H9 (cell line): ENCODE results near the gene PCLAF. TPM values are rescaled to one million over a fixed set of nuclear protein-coding genes. Genes with fewer than 3 reads are reported as not detected.

Source experiments
- DNase-seq: peaks from one replicate; pipeline ENCODE4 v3.0.0-alpha.2; 2017
- H2AFZ ChIP-seq: one replicate; pipeline ENCODE4 v1.6.1; 2013; ENCODE audit warnings: mild to moderate bottlenecking, low read length, control low read depth, moderate library complexity
- H2AK5ac ChIP-seq: 2 replicates; pipeline ENCODE4 v1.6.1; 2013; ENCODE audit warnings: low read length, control low read depth, mixed read lengths; ENCODE audit not compliant: insufficient read length
- H2BK120ac ChIP-seq: one replicate; pipeline ENCODE4 v1.6.1; 2013; ENCODE audit warnings: low read depth, mild to moderate bottlenecking, low read length, control low read depth, inconsistent platforms; ENCODE audit not compliant: poor library complexity, severe bottlenecking
- H2BK12ac ChIP-seq: 2 replicates; pipeline ENCODE4 v1.6.1; 2013; ENCODE audit warnings: low read length, control low read depth, mixed read lengths, low read depth; ENCODE audit not compliant: insufficient read length
- H2BK15ac ChIP-seq: 2 replicates; pipeline ENCODE4 v1.6.1; 2013; ENCODE audit warnings: low read depth, low read length, control low read depth
- H2BK20ac ChIP-seq: one replicate; pipeline ENCODE4 v1.6.1; 2013; ENCODE audit warnings: low read depth, mild to moderate bottlenecking, low read length, control low read depth, inconsistent platforms; ENCODE audit not compliant: poor library complexity, severe bottlenecking
- H2BK5ac ChIP-seq: 2 replicates; pipeline ENCODE4 v1.6.1; 2013; ENCODE audit warnings: low read length, control low read depth, mixed read lengths; ENCODE audit not compliant: insufficient read length
- H3K14ac ChIP-seq: 2 replicates; pipeline ENCODE4 v1.6.1; 2013; ENCODE audit warnings: low read length, control low read depth; ENCODE audit not compliant: insufficient read depth
- H3K18ac ChIP-seq: 2 replicates; pipeline ENCODE4 v1.6.1; 2013; ENCODE audit warnings: low read depth, mild to moderate bottlenecking, mixed read lengths, low read length, control low read depth; ENCODE audit not compliant: insufficient read length
- H3K23ac ChIP-seq: 2 replicates; pipeline ENCODE4 v1.6.1; 2013; ENCODE audit warnings: low read length, control low read depth, mixed read lengths, low read depth; ENCODE audit not compliant: insufficient read length
- H3K23me2 ChIP-seq: 2 replicates; pipeline ENCODE4 v1.6.1; 2013; ENCODE audit warnings: low read depth, mild to moderate bottlenecking, mixed read lengths, low read length, control low read depth; ENCODE audit not compliant: insufficient read length, poor library complexity, severe bottlenecking
- H3K27ac ChIP-seq: 2 replicates; pipeline ENCODE4 v1.5.1; 2013; ENCODE audit warnings: low read length, control low read depth, mixed read lengths, low read depth; ENCODE audit not compliant: insufficient read length
- H3K27me3 ChIP-seq: 2 replicates; pipeline ENCODE4 v1.6.1; 2013; ENCODE audit warnings: low read length, control low read depth, inconsistent platforms; ENCODE audit not compliant: insufficient read depth
- H3K4ac ChIP-seq: 2 replicates; pipeline ENCODE4 v1.6.1; 2013; ENCODE audit warnings: low read depth, mild to moderate bottlenecking, control low read depth, inconsistent platforms, low read length, moderate library complexity
- H3K4me1 ChIP-seq: 2 replicates; pipeline ENCODE4 v1.6.1; 2013; ENCODE audit warnings: low read length, control low read depth, inconsistent platforms; ENCODE audit not compliant: insufficient read depth
- H3K4me2 ChIP-seq: 2 replicates; pipeline ENCODE4 v1.6.1; 2013; ENCODE audit warnings: low read length, control low read depth, mixed read lengths; ENCODE audit not compliant: insufficient read length, insufficient read depth
- H3K56ac ChIP-seq: 2 replicates; pipeline ENCODE4 v1.6.1; 2013; ENCODE audit warnings: low read depth, mild to moderate bottlenecking, mixed read lengths, low read length, control low read depth; ENCODE audit not compliant: insufficient read length
- H3K79me1 ChIP-seq: 2 replicates; pipeline ENCODE4 v1.6.1; 2013; ENCODE audit warnings: low read depth, mild to moderate bottlenecking, moderate library complexity, low read length, control low read depth, inconsistent platforms; ENCODE audit not compliant: insufficient read depth, poor library complexity, severe bottlenecking
- H3K79me2 ChIP-seq: 2 replicates; pipeline ENCODE4 v1.6.1; 2013; ENCODE audit warnings: low read length, control low read depth, inconsistent platforms; ENCODE audit not compliant: insufficient read depth
- H3K9ac ChIP-seq: 2 replicates; pipeline ENCODE4 v1.6.1; 2013; ENCODE audit warnings: low read length, control low read depth, mixed read lengths; ENCODE audit not compliant: insufficient read length; ENCODE audit errors: extremely low read depth
- H3K9me3 ChIP-seq: one replicate; pipeline ENCODE4 v1.6.1; 2013; ENCODE audit warnings: low read depth, low read length, inconsistent platforms; ENCODE audit not compliant: control insufficient read depth
- H3T11ph ChIP-seq: one replicate; pipeline ENCODE4 v1.6.1; 2013; ENCODE audit warnings: mild to moderate bottlenecking, low read length, control low read depth, inconsistent platforms
- H4K20me1 ChIP-seq: one replicate; pipeline ENCODE4 v1.6.1; 2013; ENCODE audit not compliant: control insufficient read depth, insufficient read length, insufficient read depth
- H4K5ac ChIP-seq: 2 replicates; pipeline ENCODE4 v1.6.1; 2013; ENCODE audit warnings: low read depth, mild to moderate bottlenecking, mixed read lengths, low read length, control low read depth; ENCODE audit not compliant: insufficient read length
- H4K8ac ChIP-seq: replicated peaks from 2 replicates; pipeline ENCODE4 v1.6.1; 2013; ENCODE audit warnings: low read length, control low read depth, mixed read lengths, low read depth; ENCODE audit not compliant: insufficient read length
- H4K91ac ChIP-seq: 2 replicates; pipeline ENCODE4 v1.6.1; 2013; ENCODE audit warnings: low read depth, mild to moderate bottlenecking, moderate library complexity, mixed read lengths, low read length, control low read depth; ENCODE audit not compliant: insufficient read length
- H3K27ac Mint-ChIP-seq, 3 experiments: 2 replicates in 2 of 3; 3 replicates in 1 of 3; pipeline ENCODE4 v1.8.0; 2020 to 2021; ENCODE audit warnings: mixed read lengths in 3 of 3, mild to moderate bottlenecking in 1 of 3, moderate library complexity in 1 of 3
- H3K27me3 Mint-ChIP-seq: 2 replicates; pipeline ENCODE4 v1.8.0; 2021; ENCODE audit warnings: low read depth, mild to moderate bottlenecking, moderate library complexity, mixed read lengths
- H3K36me3 Mint-ChIP-seq, 3 experiments: 2 replicates in 2 of 3; 3 replicates in 1 of 3; pipeline ENCODE4 v1.8.0; 2020 to 2021; ENCODE audit warnings: low read depth in 3 of 3, mixed read lengths in 3 of 3; ENCODE audit not compliant: insufficient read depth in 1 of 3
- H3K4me1 Mint-ChIP-seq, 2 experiments: 2 replicates each; pipeline ENCODE4 v1.8.0; 2020; ENCODE audit warnings: mixed read lengths in 2 of 2
- H3K4me3 Mint-ChIP-seq, 2 experiments: 2 replicates in 1 of 2; 3 replicates in 1 of 2; pipeline ENCODE4 v1.8.0; 2020 to 2021; ENCODE audit warnings: mild to moderate bottlenecking in 2 of 2, mixed read lengths in 2 of 2, moderate library complexity in 1 of 2
- H3K9me3 Mint-ChIP-seq, 2 experiments: 2 replicates in 1 of 2; 3 replicates in 1 of 2; pipeline ENCODE4 v1.8.0; 2020; ENCODE audit warnings: mild to moderate bottlenecking in 2 of 2, mixed read lengths in 2 of 2, moderate library complexity in 1 of 2
- CTCF ChIP-seq: fragments of 200-600 bp; sonication (generic); conservative IDR thresholded peaks from 3 replicates; pipeline ENCODE4 v1.8.0; 2021; ENCODE audit warnings: antibody characterized with exemption, mild to moderate bottlenecking
- total RNA-seq: library from RNA; stranded (reverse); gene quantifications from 2 replicates; pipeline ENCODE4 v1.2.1, GENCODE V29; 2021

PCLAF gene
- total RNA-seq, 1 experiment from 2014 or later = 65.6 TPM

DNA sequence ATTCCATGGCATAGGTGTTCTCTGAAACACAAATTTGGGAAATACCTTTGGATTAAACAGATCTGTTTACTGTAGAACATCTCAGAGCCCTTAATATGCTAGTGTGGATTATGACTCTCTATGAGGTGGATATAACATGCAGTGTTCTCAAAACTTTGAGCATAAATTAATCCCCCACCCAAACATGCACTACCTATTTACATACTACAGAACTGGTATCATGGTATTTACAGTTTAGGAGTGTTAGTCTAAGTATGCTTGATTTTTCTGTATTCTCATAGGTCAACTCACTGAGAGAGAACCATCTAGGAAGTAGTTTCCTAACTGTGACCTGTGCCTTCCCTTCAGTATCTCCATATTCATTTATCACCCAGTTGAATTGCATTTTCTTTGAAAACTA lies 48.2 kb upstream of the PCLAF start:
- Histone ChIP-seq H3K79me2 (no peaks in the 10 kb centered on the region), H3T11ph (no peak overlapping the region), H3K14ac (no peak overlapping the region), H3K4me2 (no peak overlapping the region), H2BK15ac (no peak overlapping the region), H3K27ac (no peak overlapping the region), H3K56ac (no peak overlapping the region), H2BK20ac (no peak overlapping the region), H2BK120ac (no peak overlapping the region), H3K18ac (no peak overlapping the region), H2AK5ac (no peak overlapping the region), H2BK5ac (no peak overlapping the region), H3K27me3 (no peaks in the 10 kb centered on the region), H3K23me2 (no peaks in the 10 kb centered on the region), H3K79me1 (no peaks in the 10 kb centered on the region), H4K5ac (no peak overlapping the region), H3K4ac (no peak overlapping the region), H4K91ac (no peak overlapping the region), H4K8ac (no peak overlapping the region), H4K20me1 (no peaks in the 10 kb centered on the region), H2BK12ac (no peak overlapping the region), H3K4me1 (no peaks in the 10 kb centered on the region), H2AFZ (no peak overlapping the region), H3K23ac (no peak overlapping the region), H3K9ac (no peak overlapping the region), H3K9me3 (no peaks in the 10 kb centered on the region)
- DNase-seq = no peak
- no peak for TF ChIP-seq CTCF
- Mint-ChIP-seq H3K27ac (no peak overlapping the region; a peak in 1 of 7 replicates), H3K4me3 (no peak overlapping the region), H3K27me3 (peaks cover 7% of the 10 kb centered on the region), H3K4me1 (peaks cover 13 to 14% of the 10 kb centered on the region in 2 experiments), H3K36me3 (peaks cover 3 to 30% (median 10%) of the 10 kb centered on the region in 3 experiments; a peak in 4 of 7 replicates), H3K9me3 (no peaks in the 10 kb centered on the region)
